ENCODE results near the gene ST3GAL3.

GRCh38 chr1:43934986-43935324 lies 227.6 kb downstream of the ST3GAL3 start:
- TF ChIP-seq CTCF (IDR thresholded peaks at IDR 0.05): no peak
- no peak for TF ChIP-seq POLR2A (IDR thresholded peaks at IDR 0.05)
